Testis (tissue), 3 donors: ENCODE results near the gene ZNF264. TPM values are rescaled to one million over a fixed set of nuclear protein-coding genes. Genes with fewer than 3 reads are reported as not detected.

Source experiments
- DNase-seq: peaks from one replicate; pipeline ENCODE4 v3.0.0-alpha.2; 2019
- H3K27ac ChIP-seq, 2 donors: fragments of 200-600 bp; sonication (generic); one replicate each; pipeline ENCODE4 v1.5.1; 2019
- H3K27me3 ChIP-seq: fragments of 200-600 bp; sonication (generic); one replicate; pipeline ENCODE4 v1.5.1; 2019
- H3K36me3 ChIP-seq: fragments of 200-600 bp; sonication (generic); one replicate; pipeline ENCODE4 v1.5.1; 2017; ENCODE audit warnings: low read depth; ENCODE audit errors: missing control alignments
- H3K4me1 ChIP-seq: fragments of 200-600 bp; sonication (generic); one replicate; pipeline ENCODE4 v1.5.1; 2019
- H3K4me3 ChIP-seq, 2 donors: fragments of 200-600 bp; sonication (generic); one replicate each; pipeline ENCODE4 v1.5.1; 2017 to 2019
- H3K9me3 ChIP-seq: fragments of 200-600 bp; sonication (generic); one replicate; pipeline ENCODE4 v1.5.1; 2017
- CTCF ChIP-seq, 3 experiments: fragments of 450-650 bp in 2 of 3; fragments of 200-600 bp in 1 of 3; sonication (generic) in 1 of 3; IDR thresholded peaks; one replicate each; pipeline ENCODE4 v1.5.1; 2016 to 2019; ENCODE audit warnings: antibody characterized with exemption in 3 of 3, mild to moderate bottlenecking in 2 of 3, moderate library complexity in 1 of 3
- POLR2A ChIP-seq: fragments of 450-650 bp; IDR thresholded peaks from one replicate; pipeline ENCODE4 v1.6.1; 2017; ENCODE audit warnings: antibody characterized with exemption, mild to moderate bottlenecking, moderate library complexity
- WGBS, 2 donors: methylation state at CpG; one replicate each; pipeline ENCODE4 v1.1.5; 2018; 5-methylcytosine and 5-hydroxymethylcytosine counted together
- intact Hi-C: fragments of 100-400 bp; cut with DNase I; formaldehyde crosslinking; loops from one replicate; pipeline ENCODE4 v1.15.1; 2023; ENCODE audit warnings: low total_unique reads
- polyA plus RNA-seq: library from polyadenylated mRNA; stranded (reverse); fragments of 350-450 nt; fragmentation: Illumina TruSeq; extraction: RNeasy Lipid Tissue Mini Kit (QIAGEN cat#74804); gene quantifications from one replicate; pipeline ENCODE4 v1.2.3, GENCODE V29; 2014; ENCODE audit warnings: low read depth, low replicate concordance; ENCODE audit not compliant: insufficient read depth
- total RNA-seq, 2 donors: library from RNA; depleted of rRNA; stranded (reverse); fragments of >200 nt; gene quantifications; one replicate each; pipeline ENCODE4 v1.2.3, GENCODE V29; 2016

ZNF264 gene
- total and polyA plus RNA-seq, 3 donors from 2014 or later = 28.7 to 48.3 (median 47.6) TPM

- WGBS, 2 donors = 0 to 1% methylated on average over 12 to 41 of the region's 61 CpGs
- intact Hi-C loops = no loop called here
- DNase-seq = peak; percentile 97
- Histone ChIP-seq H3K4me1 (peaks cover 14% of the 10 kb centered on the region), H3K27ac (peak within 1 kb of the TSS; percentile 75 to 78), H3K9me3 (no peaks in the 10 kb centered on the region), H3K36me3 (no peaks in the 10 kb centered on the region), H3K27me3 (no peaks in the 10 kb centered on the region), H3K4me3 (peak within 1 kb of the TSS; percentile 78 to 93)
- TF ChIP-seq CTCF (IDR thresholded peaks at IDR 0.05) = peak in 1 of 3 experiments; percentile 19
- TF ChIP-seq POLR2A = no peak
These were observed 49.2 kb downstream of the ZNF264 start, which contains the start of gene ZNF805 for GRCh38 chr19:57240311-57241090. Gene ZNF805 (plus strand): TSS chr19:57240632. CDS start chr19:57240892, 260 bp downstream.

GRCh38 chr19:57241176-57241575 lies 49.9 kb downstream of the ZNF264 start:
- Histone ChIP-seq H3K4me1 (peaks cover 14% of the 10 kb centered on the region), H3K36me3 (no peaks in the 10 kb centered on the region), H3K27ac (peak overlapping the region; percentile 75 to 78), H3K27me3 (no peaks in the 10 kb centered on the region), H3K4me3 (peak overlapping the region; percentile 78 to 93), H3K9me3 (no peaks in the 10 kb centered on the region)
- TF ChIP-seq POLR2A (no peak), CTCF (IDR thresholded peaks at IDR 0.05) (no peak)
- no peak for DNase-seq
- 9 to 12% methylated on average over 7 of the region's 7 CpGs for WGBS, 2 donors
- intact Hi-C loops = no loop called here

GRCh38 chr19:57242821-57243220 lies 51.5 kb downstream of the ZNF264 start:
- no peaks in the 10 kb centered on the region for H3K36me3 ChIP-seq
- intact Hi-C loops = no loop called here
- WGBS, 2 donors = 75 to 90% methylated on average over 5 of the region's 5 CpGs

GRCh38 chr19:57244513-57244912 lies 53.2 kb downstream of the ZNF264 start:
- intact Hi-C loops = no loop called here
- H3K36me3 ChIP-seq = no peaks in the 10 kb centered on the region

More at GRCh38 chr19:57242821-57243220, 51.5 kb downstream of the ZNF264 start:
- no peak for TF ChIP-seq CTCF (IDR thresholded peaks at IDR 0.05)
- TF ChIP-seq POLR2A = no peak
- Histone ChIP-seq H3K9me3 (no peaks in the 10 kb centered on the region), H3K27me3 (no peaks in the 10 kb centered on the region), H3K4me1 (peaks cover 14% of the 10 kb centered on the region), H3K4me3 (no peak overlapping the region), H3K27ac (no peak overlapping the region)
- no peak for DNase-seq

More at GRCh38 chr19:57244513-57244912, 53.2 kb downstream of the ZNF264 start:
- H3K9me3 ChIP-seq = no peaks in the 10 kb centered on the region
- H3K27ac ChIP-seq = no peak overlapping the region
- TF ChIP-seq POLR2A = no peak
- no peak for TF ChIP-seq CTCF (IDR thresholded peaks at IDR 0.05)
- DNase-seq = no peak
- no peak overlapping the region for H3K4me3 ChIP-seq
- WGBS, 2 donors = 82 to 96% methylated on average over 3 to 5 of the region's 5 CpGs
- H3K27me3 ChIP-seq = no peaks in the 10 kb centered on the region
- peaks cover 14% of the 10 kb centered on the region for H3K4me1 ChIP-seq
